Gastrocnemius medialis (tissue), 4 donors: Measurements from ENCODE around the gene SPATA31C1. TPM values are rescaled to one million over a fixed set of nuclear protein-coding genes. Genes with fewer than 3 reads are reported as not detected.

Source experiments
- ATAC-seq, 2 donors: fragments of 150-250 bp; one replicate each; pipeline ENCODE4 v1.9.1; 2016
- DNase-seq, 2 donors: peaks; one replicate each; pipeline ENCODE4 v3.0.0-alpha.2; 2019
- H3K27ac ChIP-seq, 4 donors: fragments of 200-600 bp; sonication (generic); 1 replicate in 1 of 4; 2 replicates in 3 of 4; pipeline ENCODE4 v1.5.1; 2016 to 2018; ENCODE audit warnings: mild to moderate bottlenecking in 2 of 4, moderate library complexity in 1 of 4
- H3K27me3 ChIP-seq, 3 donors: fragments of 200-600 bp; sonication (generic) in 2 of 3; 1 replicate in 1 of 3; 2 replicates in 2 of 3; pipeline versions ENCODE4 v1.5.1 to v1.6.0; 2016 to 2019; ENCODE audit warnings: mild to moderate bottlenecking in 1 of 3, moderate library complexity in 1 of 3
- H3K36me3 ChIP-seq, 2 donors: fragments of 200-600 bp; sonication (generic) in 1 of 2; one replicate each; pipeline ENCODE4 v1.5.1; 2017 to 2018
- H3K4me1 ChIP-seq, 2 donors: fragments of 200-600 bp; sonication (generic) in 1 of 2; one replicate each; pipeline ENCODE4 v1.5.1; 2016 to 2017; ENCODE audit warnings: mild to moderate bottlenecking in 2 of 2
- H3K4me3 ChIP-seq, 4 donors: fragments of 200-600 bp; sonication (generic) in 3 of 4; 1 replicate in 1 of 4; 2 replicates in 3 of 4; pipeline ENCODE4 v1.5.1; 2016 to 2019; ENCODE audit warnings: mild to moderate bottlenecking in 2 of 4
- H3K9me3 ChIP-seq, 3 donors: fragments of 200-600 bp; sonication (generic) in 2 of 3; 1 replicate in 1 of 3; 2 replicates in 2 of 3; pipeline ENCODE4 v1.5.1; 2016 to 2019
- CTCF ChIP-seq, 5 experiments: fragments of 450-650 bp in 3 of 5; fragments of 200-600 bp in 2 of 5; sonication (generic) in 2 of 5; IDR thresholded peaks in 4 of 5; conservative IDR thresholded peaks in 1 of 5; 1 replicate in 4 of 5; 2 replicates in 1 of 5; pipeline ENCODE4 v1.5.1; 2016 to 2019; ENCODE audit warnings: antibody characterized with exemption in 5 of 5, mild to moderate bottlenecking in 3 of 5, moderate library complexity in 3 of 5
- POLR2A ChIP-seq, 2 donors: fragments of 450-650 bp; IDR thresholded peaks; one replicate each; pipeline ENCODE4 v1.6.1; 2017; ENCODE audit warnings: antibody characterized with exemption in 2 of 2, mild to moderate bottlenecking in 2 of 2, moderate library complexity in 2 of 2
- in situ Hi-C, 4 donors: fragments of 200-750 bp; cut with MboI; loops; one replicate each; pipeline versions ENCODE4 v1.15.0 to v1.8.0; 2017; ENCODE audit warnings: low sequenced_read_pairs in 4 of 4
- intact Hi-C: fragments of 100-400 bp; cut with DNase I; formaldehyde crosslinking; loops from one replicate; pipeline ENCODE4 v1.15.1; 2023; ENCODE audit warnings: low total_unique reads
- total RNA-seq, 4 donors: library from RNA; depleted of rRNA; stranded (reverse); fragments of >200 nt; gene quantifications; one replicate each; pipeline versions ENCODE4 v1.1.0 to v1.2.3, GENCODE V29; 2016

Gene SPATA31C1
- total RNA-seq, 4 donors from 2014 or later: not detected

GRCh38 chr9:87872079-87872624 is 45.6 kb upstream of the SPATA31C1 start:
- no peaks in the 10 kb centered on the region for H3K4me1 ChIP-seq
- intact Hi-C loops (no loop called here), in situ Hi-C loops (no loop called here)
- DNase-seq: no peak
- no peaks in the 10 kb centered on the region for H3K27me3 ChIP-seq
- no peak overlapping the region for H3K27ac ChIP-seq
- no peak overlapping the region for H3K4me3 ChIP-seq
- ATAC-seq: no peak
- TF ChIP-seq CTCF (IDR thresholded peaks at IDR 0.05 in 4 of 5, conservative IDR thresholded peaks at IDR 0.05 in 1 of 5) (no peak), POLR2A (IDR thresholded peaks at IDR 0.05) (no peak)
- no peaks in the 10 kb centered on the region for H3K9me3 ChIP-seq
- no peaks in the 10 kb centered on the region for H3K36me3 ChIP-seq

- intact Hi-C loops: no loop called here
- no peak for DNase-seq
- in situ Hi-C loops: no loop called here
These were observed 44.0 kb upstream of the SPATA31C1 start for GRCh38 chr9:87873607-87874303.

GRCh38 chr9:87874304-87874623 is 43.5 kb upstream of the SPATA31C1 start:
- no peaks in the 10 kb centered on the region for H3K36me3 ChIP-seq
- intact Hi-C loops (no loop called here), in situ Hi-C loops (no loop called here)
- H3K4me3 ChIP-seq: no peak overlapping the region
- DNase-seq: no peak
- no peak overlapping the region for H3K27ac ChIP-seq
- H3K27me3 ChIP-seq: no peaks in the 10 kb centered on the region
- no peaks in the 10 kb centered on the region for H3K9me3 ChIP-seq
- no peaks in the 10 kb centered on the region for H3K4me1 ChIP-seq
- no peak for TF ChIP-seq POLR2A (IDR thresholded peaks at IDR 0.05)
- ATAC-seq: no peak

More at GRCh38 chr9:87873607-87874303, 44.0 kb upstream of the SPATA31C1 start:
- H3K4me1 ChIP-seq: no peaks in the 10 kb centered on the region
- no peak for TF ChIP-seq POLR2A (IDR thresholded peaks at IDR 0.05)
- no peak for TF ChIP-seq CTCF (IDR thresholded peaks at IDR 0.05 in 4 of 5, conservative IDR thresholded peaks at IDR 0.05 in 1 of 5)
- no peak overlapping the region for H3K4me3 ChIP-seq
- H3K36me3 ChIP-seq: no peaks in the 10 kb centered on the region
- no peaks in the 10 kb centered on the region for H3K9me3 ChIP-seq
- H3K27me3 ChIP-seq: no peaks in the 10 kb centered on the region
- ATAC-seq: no peak
- H3K27ac ChIP-seq: no peak overlapping the region

GRCh38 chr9:87875060-87875459 is 42.7 kb upstream of the SPATA31C1 start:
- Histone ChIP-seq H3K4me3 (no peak overlapping the region), H3K9me3 (no peaks in the 10 kb centered on the region), H3K36me3 (no peaks in the 10 kb centered on the region), H3K27ac (no peak overlapping the region), H3K27me3 (no peaks in the 10 kb centered on the region), H3K4me1 (no peaks in the 10 kb centered on the region)
- ATAC-seq (no peak), DNase-seq (no peak)
- TF ChIP-seq CTCF (IDR thresholded peaks at IDR 0.05 in 4 of 5, conservative IDR thresholded peaks at IDR 0.05 in 1 of 5): no peak
- TF ChIP-seq POLR2A (IDR thresholded peaks at IDR 0.05): no peak
- intact Hi-C loops (no loop called here), in situ Hi-C loops (no loop called here)

GRCh38 chr9:87875831-87876545 is 41.8 kb upstream of the SPATA31C1 start:
- no peak for TF ChIP-seq CTCF (IDR thresholded peaks at IDR 0.05 in 4 of 5, conservative IDR thresholded peaks at IDR 0.05 in 1 of 5)
- no peak for TF ChIP-seq POLR2A (IDR thresholded peaks at IDR 0.05)
- H3K27me3 ChIP-seq: no peaks in the 10 kb centered on the region
- DNase-seq (no peak), ATAC-seq (no peak)
- H3K27ac ChIP-seq: no peak overlapping the region
- H3K36me3 ChIP-seq: no peaks in the 10 kb centered on the region
- intact Hi-C loops (no loop called here), in situ Hi-C loops (no loop called here)
- no peaks in the 10 kb centered on the region for H3K4me1 ChIP-seq
- no peak overlapping the region for H3K4me3 ChIP-seq
- H3K9me3 ChIP-seq: no peaks in the 10 kb centered on the region
